ENCODE measurements around the gene ANXA8.

GRCh38 chr10:47443145-47443544 lies 40.8 kb downstream of the ANXA8 start:
- TF ChIP-seq CTCF (IDR thresholded peaks at IDR 0.05; ENCODE audit: borderline replicate concordance, extremely low read depth, low read length, poor library complexity, severe bottlenecking) (no peak), EZH2 (IDR thresholded peaks at IDR 0.05; ENCODE audit: borderline replicate concordance, low read depth, low read length, severe bottlenecking) (no peak)

All from DND-41 (cell line).